NOMO-1 treated with dmso at 0.1 percent for 144 hours (cell line): ENCODE results near the gene ADAMTS3.

Source experiments
- DNase-seq: peaks from one replicate; lab custom pipeline; 2025; ENCODE audit not compliant: unreplicated experiment; lab: John Stamatoyannopoulos, UW

ADAMTS3 gene

GRCh38 chr4:72302981-72303704 lies 265.9 kb downstream of the ADAMTS3 start:
- peak; percentile 6 for DNase-seq

DNA sequence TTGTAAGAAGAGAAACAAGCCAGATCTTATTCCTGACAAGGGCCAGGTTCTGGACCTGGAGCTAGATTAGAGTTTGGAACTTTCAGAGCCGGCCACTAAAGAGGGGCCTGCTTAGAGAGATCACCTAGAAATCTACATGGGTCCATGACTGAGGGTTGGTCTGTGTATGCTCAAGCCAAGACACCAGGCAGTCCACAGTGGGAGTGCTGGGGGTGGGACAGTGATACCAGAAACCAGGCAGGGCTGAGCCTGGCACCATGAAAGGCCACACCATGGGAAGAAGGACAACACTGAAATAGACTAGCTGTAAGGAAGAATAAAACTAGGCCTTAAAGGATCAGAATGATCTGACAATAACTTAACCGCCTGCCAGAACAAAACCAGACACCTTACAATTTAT lies 267.3 kb downstream of the ADAMTS3 start:
- DNase-seq, result no peak

DNA sequence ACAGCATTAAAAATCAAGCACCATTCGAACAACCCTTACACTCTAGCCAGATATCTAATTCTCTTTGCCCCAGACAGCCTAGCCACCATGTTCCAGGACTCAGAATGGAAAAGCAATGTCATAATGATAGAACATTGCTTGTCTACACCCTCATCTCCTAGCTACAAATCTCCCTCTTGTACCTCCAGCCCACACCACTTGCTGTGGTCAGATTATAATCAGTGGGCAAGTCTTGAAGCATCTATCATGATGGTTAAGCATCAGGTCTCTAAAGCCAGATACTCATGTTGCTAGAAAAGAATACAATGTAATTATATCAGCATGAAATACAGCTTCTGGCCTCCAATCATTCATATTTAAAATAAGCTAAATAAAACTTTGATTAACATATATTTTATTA lies 268.9 kb downstream of the ADAMTS3 start:
- DNase-seq, result no peak

- no peak for DNase-seq
These were observed 273.0 kb downstream of the ADAMTS3 start for GRCh38 chr4:72295966-72296557.

GRCh38 chr4:72290737-72291136 lies 278.3 kb downstream of the ADAMTS3 start:
- no peak for DNase-seq

DNA sequence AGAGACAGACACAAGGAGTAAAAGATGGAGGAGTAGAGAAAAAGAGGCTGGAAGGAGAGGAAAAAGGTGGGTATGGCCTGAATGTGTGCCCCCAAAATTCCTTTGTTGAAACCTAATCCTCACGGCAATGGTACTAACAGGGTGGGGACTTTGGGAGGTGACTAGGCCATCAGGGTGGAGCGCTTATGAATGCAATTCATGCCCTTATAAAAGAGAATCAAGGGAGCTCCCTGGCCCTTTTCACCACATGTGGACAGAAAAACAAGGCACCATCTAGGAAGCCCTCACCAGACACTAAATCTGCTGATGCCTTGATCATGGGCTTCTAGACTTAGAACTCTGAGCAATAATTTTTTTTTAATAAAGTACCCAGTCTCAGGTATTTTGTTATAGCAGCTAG lies 282.1 kb downstream of the ADAMTS3 start:
- no peak for DNase-seq

- DNase-seq, result no peak
These were observed 282.8 kb downstream of the ADAMTS3 start for GRCh38 chr4:72286185-72286584.

DNA sequence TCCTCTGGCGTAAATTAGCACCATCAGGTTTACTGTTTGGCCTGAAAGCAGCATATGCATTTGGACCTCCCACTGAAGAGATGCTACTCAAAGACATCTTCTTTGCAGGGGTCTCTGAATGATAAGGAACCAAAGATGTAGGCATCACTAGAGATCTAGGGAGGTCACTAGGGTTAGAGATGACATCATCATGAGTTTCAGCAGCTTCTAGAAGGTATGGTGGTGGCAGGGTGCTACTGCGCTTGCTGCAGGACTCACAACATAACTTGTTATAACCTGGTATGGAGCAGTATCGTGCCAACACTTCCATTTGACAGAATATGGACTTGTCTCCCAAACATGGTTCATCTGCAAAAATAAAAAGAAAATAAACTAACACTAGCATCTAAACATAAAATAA lies 285.7 kb downstream of the ADAMTS3 start:
- no peak for DNase-seq

DNA sequence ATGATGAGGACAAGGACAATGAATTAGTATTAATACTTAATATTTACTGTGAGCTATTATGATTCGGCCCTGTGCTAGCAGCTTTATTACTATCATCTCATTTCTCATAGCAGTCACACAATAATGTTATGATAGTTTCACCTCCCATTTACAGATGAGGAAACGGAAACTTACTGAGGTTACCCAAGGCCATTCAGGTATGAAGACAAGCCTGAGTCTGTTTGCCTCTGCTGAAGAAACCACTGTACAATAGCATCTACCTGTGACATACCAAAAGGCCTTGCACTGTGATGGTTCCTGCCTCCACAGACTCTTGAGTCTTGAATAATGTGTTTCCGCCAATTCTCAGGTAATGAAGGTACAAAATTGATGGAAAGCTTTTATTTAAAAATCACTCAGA lies 288.8 kb downstream of the ADAMTS3 start:
- no peak for DNase-seq

DNA sequence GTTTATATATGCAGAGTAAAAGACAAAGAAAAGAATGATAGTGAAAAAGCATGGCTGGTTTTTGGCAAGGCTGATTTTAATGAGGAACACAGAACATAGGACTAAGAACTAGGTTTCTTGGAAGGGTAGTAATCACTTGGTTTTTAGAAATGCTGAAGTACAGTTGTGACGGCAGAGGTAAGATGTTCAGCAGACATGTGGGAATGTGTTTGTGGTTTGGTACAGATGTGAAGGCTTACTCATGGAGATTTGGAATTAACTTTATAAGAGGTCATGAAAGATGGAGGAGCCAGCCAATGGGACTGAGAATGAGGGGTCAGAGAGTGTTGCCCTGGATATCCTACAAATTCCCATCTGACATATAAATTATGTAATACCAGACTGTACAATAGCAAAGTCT lies 293.6 kb downstream of the ADAMTS3 start:
- no peak for DNase-seq

GRCh38 chr4:72274251-72274650 lies 294.8 kb downstream of the ADAMTS3 start:
- no peak for DNase-seq

- DNase-seq, result no peak
These were observed 313.8 kb downstream of the ADAMTS3 start for GRCh38 chr4:72255269-72255668.

DNA sequence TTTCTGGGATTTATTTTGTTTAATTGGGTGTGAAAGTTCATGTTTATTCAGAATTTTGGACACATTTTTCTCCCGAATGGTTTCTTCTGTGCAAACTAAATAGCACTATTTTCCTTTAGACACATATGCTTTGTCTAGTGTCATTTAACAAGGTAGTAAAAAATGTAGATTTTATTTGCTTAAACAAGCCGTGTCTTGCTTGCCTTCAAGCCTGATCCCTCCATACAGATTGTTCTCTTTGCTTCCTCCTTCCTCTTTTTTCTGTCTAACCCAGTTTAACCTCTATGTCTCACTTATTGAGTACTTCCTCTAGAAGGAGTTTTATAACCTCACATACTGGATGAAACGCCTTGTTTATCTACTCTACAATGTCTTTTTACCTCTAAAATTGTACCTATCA lies 325.4 kb downstream of the ADAMTS3 start:
- DNase-seq, result peak; percentile 9

DNA sequence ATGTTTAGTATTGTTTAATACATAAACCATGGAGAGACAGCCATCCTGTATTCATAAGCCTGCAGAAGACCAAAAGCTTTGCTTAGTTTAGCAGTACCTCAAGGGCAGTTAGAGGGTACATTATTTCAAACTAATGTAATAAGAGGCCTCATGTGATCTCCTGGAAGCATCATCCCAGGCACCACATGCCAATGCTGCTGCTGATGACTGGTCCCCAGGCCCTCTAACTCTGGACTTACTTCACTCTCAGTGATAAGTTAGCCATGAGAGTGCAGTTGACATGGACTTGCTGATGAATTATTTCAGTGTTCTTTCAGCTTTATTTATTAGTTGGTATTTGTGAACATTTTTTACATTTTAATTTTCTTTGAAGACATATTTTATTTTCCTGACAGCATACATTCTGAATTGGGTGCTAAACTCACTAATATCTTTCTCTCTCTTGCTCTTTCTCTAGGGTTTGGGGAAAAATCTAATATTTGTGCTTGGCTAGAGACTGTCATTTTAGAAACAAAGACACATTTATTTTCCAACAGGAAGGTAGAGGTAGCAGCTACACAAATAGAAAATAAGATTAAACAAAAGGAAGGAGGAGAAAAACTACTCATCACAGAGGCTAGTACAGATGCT lies 329.4 kb downstream of the ADAMTS3 start:
- DNase-seq, result no peak
